LNCaP clone FGC (cell line): ENCODE data around the gene ICE2.
A peak's percentile ranks its signal among the peaks of the same experiment; 100 is the strongest.
"Not testable (repeated sequence)": the region's sequence is repeated elsewhere in the genome, so short reads cannot be mapped to it uniquely, and the experiment has no call there.

ENCODE experiments used
- DNase-seq: peaks from one replicate; pipeline ENCODE4 v3.0.0-alpha.2; 2011; ENCODE audit warnings: low read depth
- H3K4me3 ChIP-seq: 2 replicates; pipeline ENCODE4 v1.5.1; 2011; ENCODE audit warnings: mild to moderate bottlenecking, low read depth, low read length, control low read depth
- CTCF ChIP-seq: IDR thresholded peaks from 2 replicates; pipeline ENCODE4 v1.5.1; 2012; ENCODE audit warnings: mild to moderate bottlenecking; ENCODE audit not compliant: control insufficient read depth, insufficient read depth; ENCODE audit errors: extremely low read depth

The ICE2 gene

GRCh38 chr15:60419753-60420152 is 59.2 kb downstream of the ICE2 start:
- no peak for DNase-seq
- no peak for TF ChIP-seq CTCF

GRCh38 chr15:60418096-60418495 is 60.8 kb downstream of the ICE2 start:
- TF ChIP-seq CTCF = no peak
- no peak overlapping the region for H3K4me3 ChIP-seq
- DNase-seq = no peak

More at GRCh38 chr15:60419753-60420152, 59.2 kb downstream of the ICE2 start:
- no peak overlapping the region for H3K4me3 ChIP-seq

- H3K4me3 ChIP-seq = no peak overlapping the region
- DNase-seq = no peak
These were observed 61.8 kb downstream of the ICE2 start for GRCh38 chr15:60417112-60417511.

GRCh38 chr15:60416484-60416883 is 62.5 kb downstream of the ICE2 start:
- no peak for DNase-seq
- H3K4me3 ChIP-seq = no peak overlapping the region
- TF ChIP-seq CTCF = no peak

More at GRCh38 chr15:60417112-60417511, 61.8 kb downstream of the ICE2 start:
- no peak for TF ChIP-seq CTCF

GRCh38 chr15:60414016-60414682 is 64.8 kb downstream of the ICE2 start:
- no peak for TF ChIP-seq CTCF
- H3K4me3 ChIP-seq = no peak overlapping the region
- DNase-seq = peak; percentile 56

- H3K4me3 ChIP-seq = no peak overlapping the region
- DNase-seq = no peak
- no peak for TF ChIP-seq CTCF
These were observed 65.6 kb downstream of the ICE2 start for GRCh38 chr15:60413231-60413824.

GRCh38 chr15:60412807-60413206 is 66.1 kb downstream of the ICE2 start:
- H3K4me3 ChIP-seq, DNase-seq: not testable (repeated sequence)
